HepG2 (cell line): ENCODE measurements around the gene SORL1-AS1.

Experiments
- CENPX ChIP-seq: sonication (generic); formaldehyde crosslinking; IDR thresholded peaks from 2 replicates; pipeline ENCODE4 v1.9.0; 2021; ENCODE audit warnings: mild to moderate bottlenecking, missing genetic modification reagents, moderate library complexity
- DBP ChIP-seq: sonication (generic); formaldehyde crosslinking; IDR thresholded peaks from 2 replicates; pipeline ENCODE4 v1.4.0; 2020; ENCODE audit warnings: missing genetic modification reagents; ENCODE audit errors: not compliant biosample characterization
- FOXK2 ChIP-seq: fragments of 450-650 bp; IDR thresholded peaks from 2 replicates; pipeline ENCODE4 v1.6.1; 2016
- FOXP1 ChIP-seq, 2 experiments: fragments of 450-650 bp in 1 of 2; IDR thresholded peaks; 2 replicates each; pipeline ENCODE4 v1.6.1; 2017 to 2018; ENCODE audit warnings: antibody characterized with exemption in 1 of 2
- GABPA ChIP-seq, 2 experiments: IDR thresholded peaks; 2 replicates each; pipeline ENCODE4 v1.6.1; 2011 to 2016; ENCODE audit warnings: low read depth in 2 of 2, low read length in 1 of 2, missing biosample characterization in 1 of 2, missing genetic modification characterization in 1 of 2
- GABPB1 ChIP-seq: IDR thresholded peaks from 2 replicates; pipeline ENCODE4 v1.6.1; 2016; ENCODE audit warnings: mild to moderate bottlenecking, missing genetic modification reagents, moderate library complexity, missing compliant biosample characterization
- HHEX ChIP-seq: IDR thresholded peaks from 2 replicates; pipeline ENCODE4 v1.6.1; 2016; ENCODE audit warnings: control low read depth
- IRX3 ChIP-seq: sonication (generic); formaldehyde crosslinking; IDR thresholded peaks from 2 replicates; pipeline ENCODE4 v1.8.1; 2023; ENCODE audit warnings: mild to moderate bottlenecking, low read depth, missing genetic modification reagents, borderline replicate concordance
- KAT7 ChIP-seq: IDR thresholded peaks from 2 replicates; pipeline ENCODE4 v1.6.1; 2018; ENCODE audit warnings: borderline replicate concordance, missing compliant biosample characterization
- KLF12 ChIP-seq: sonication (generic); formaldehyde crosslinking; IDR thresholded peaks from 2 replicates; pipeline ENCODE4 v1.4.0; 2020; ENCODE audit warnings: missing genetic modification reagents, borderline replicate concordance
- NFE2L1 ChIP-seq: sonication (generic); formaldehyde crosslinking; IDR thresholded peaks from 2 replicates; pipeline ENCODE4 v1.4.0; 2020; ENCODE audit warnings: missing genetic modification reagents, mild to moderate bottlenecking, borderline replicate concordance
- POLR2AphosphoS5 ChIP-seq: IDR thresholded peaks from 2 replicates; pipeline ENCODE4 v1.6.1; 2012; ENCODE audit warnings: low read depth, low read length
- RBAK ChIP-seq: sonication (generic); formaldehyde crosslinking; IDR thresholded peaks from 2 replicates; pipeline ENCODE4 v1.5.1; 2020; ENCODE audit warnings: mild to moderate bottlenecking, missing genetic modification reagents
- RFXANK ChIP-seq: IDR thresholded peaks from 2 replicates; pipeline ENCODE4 v1.6.1; 2016
- SNAI1 ChIP-seq: sonication (generic); formaldehyde crosslinking; IDR thresholded peaks from 2 replicates; pipeline ENCODE4 v1.5.0; 2020; ENCODE audit warnings: mild to moderate bottlenecking, missing genetic modification reagents, borderline replicate concordance
- SRSF9 ChIP-seq: fragments of 200-400 bp; formaldehyde crosslinking; IDR thresholded peaks from 2 replicates; pipeline ENCODE4 v1.6.1; 2018; ENCODE audit warnings: borderline replicate concordance, mild to moderate bottlenecking, low read depth, low read length; ENCODE audit not compliant: insufficient read depth, poor library complexity, severe bottlenecking
- SUZ12 ChIP-seq: fragments of 150-350 bp; IDR thresholded peaks from 2 replicates; pipeline ENCODE4 v1.6.1; 2014; ENCODE audit warnings: low read depth, low read length
- ZFP1 ChIP-seq: IDR thresholded peaks from 2 replicates; pipeline ENCODE4 v1.6.1; 2016
- ZNF12 ChIP-seq: sonication (generic); formaldehyde crosslinking; IDR thresholded peaks from 2 replicates; pipeline ENCODE4 v1.5.0; 2020; ENCODE audit warnings: missing genetic modification reagents
- ZNF138 ChIP-seq: sonication (generic); formaldehyde crosslinking; IDR thresholded peaks from 2 replicates; pipeline ENCODE4 v1.5.0; 2020; ENCODE audit warnings: mild to moderate bottlenecking, low read depth, missing genetic modification reagents
- ZNF337 ChIP-seq: sonication (generic); formaldehyde crosslinking; IDR thresholded peaks from 2 replicates; pipeline ENCODE4 v1.5.1; 2020; ENCODE audit warnings: missing genetic modification reagents, low read depth, mild to moderate bottlenecking, borderline replicate concordance
- ZNF512B ChIP-seq: sonication (generic); formaldehyde crosslinking; IDR thresholded peaks from 2 replicates; pipeline ENCODE4 v1.5.1; 2020; ENCODE audit warnings: missing genetic modification reagents, mild to moderate bottlenecking, borderline replicate concordance
- ZNF672 ChIP-seq: sonication (generic); formaldehyde crosslinking; IDR thresholded peaks from 2 replicates; pipeline ENCODE4 v1.8.1; 2022; ENCODE audit warnings: missing genetic modification reagents
- ZNF724P ChIP-seq: sonication (generic); formaldehyde crosslinking; IDR thresholded peaks from 2 replicates; pipeline ENCODE4 v1.8.0; 2022; ENCODE audit warnings: missing genetic modification reagents, borderline replicate concordance
- ZSCAN9 ChIP-seq: IDR thresholded peaks from 2 replicates; pipeline ENCODE4 v1.6.1; 2016; ENCODE audit warnings: borderline replicate concordance
- TF ChIP-seq, protein P1 (sequence below): sonication (generic); formaldehyde crosslinking; IDR thresholded peaks from 2 replicates; pipeline ENCODE4 v1.5.0; 2020; ENCODE audit warnings: missing genetic modification reagents
- TF ChIP-seq, protein P2 (sequence below): sonication (generic); formaldehyde crosslinking; IDR thresholded peaks from 2 replicates; pipeline ENCODE4 v1.8.1; 2023; ENCODE audit warnings: mild to moderate bottlenecking, inconsistent platforms, moderate library complexity, missing genetic modification reagents, borderline replicate concordance

The SORL1-AS1 gene

GRCh38 chr11:121459413-121460017 is 6.7 kb upstream of the SORL1-AS1 start (continued):
- TF ChIP-seq ZNF512B (CRISPR knock-in tag), result peak; percentile 97
- peak; percentile 76; the same call in 1 of the 2 replicates for TF ChIP-seq ZSCAN9 (CRISPR knock-in tag)
- TF ChIP-seq, protein P1, sequence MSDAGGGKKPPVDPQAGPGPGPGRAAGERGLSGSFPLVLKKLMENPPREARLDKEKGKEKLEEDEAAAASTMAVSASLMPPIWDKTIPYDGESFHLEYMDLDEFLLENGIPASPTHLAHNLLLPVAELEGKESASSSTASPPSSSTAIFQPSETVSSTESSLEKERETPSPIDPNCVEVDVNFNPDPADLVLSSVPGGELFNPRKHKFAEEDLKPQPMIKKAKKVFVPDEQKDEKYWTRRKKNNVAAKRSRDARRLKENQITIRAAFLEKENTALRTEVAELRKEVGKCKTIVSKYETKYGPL (CRISPR knock-in tag), result no peak
- TF ChIP-seq SRSF9, result no peak
- no peak for TF ChIP-seq NFE2L1 (CRISPR knock-in tag)
- TF ChIP-seq KLF12 (CRISPR knock-in tag), result no peak; the same call in 1 of the 2 replicates
- TF ChIP-seq ZNF337 (CRISPR knock-in tag), result peak; percentile 94; the same call in 1 of the 2 replicates
- TF ChIP-seq RBAK (CRISPR knock-in tag), result no peak
- TF ChIP-seq HHEX (CRISPR knock-in tag), result peak; percentile 90
- peak; percentile 61 for TF ChIP-seq POLR2AphosphoS5
- TF ChIP-seq DBP (CRISPR knock-in tag), result no peak
- TF ChIP-seq SNAI1, result 0 out of 2 replicates have a peak, but pooled peaks have one; percentile 36
- TF ChIP-seq KAT7, result peak; percentile 91
- TF ChIP-seq SUZ12, result no peak
- no peak for TF ChIP-seq CENPX
- no peak for TF ChIP-seq GABPA (IDR thresholded peaks at IDR 0.05; ENCODE audit: low read depth, low read length)
- peak; percentile 56; the same call in 1 of the 2 replicates for TF ChIP-seq GABPA (CRISPR knock-in tag; IDR thresholded peaks at IDR 0.05; ENCODE audit: low read depth)
- TF ChIP-seq RFXANK (CRISPR knock-in tag), result peak; percentile 92; the same call in 1 of the 2 replicates
- peak; percentile 90 for TF ChIP-seq ZFP1 (CRISPR knock-in tag)
- no peak for TF ChIP-seq ZNF672
- TF ChIP-seq GABPB1, result peak; percentile 64
- peak; percentile 75; the same call in 1 of the 2 replicates for TF ChIP-seq IRX3 (CRISPR knock-in tag)
- peak; percentile 92 for TF ChIP-seq FOXK2
- peak; percentile 83 for TF ChIP-seq FOXP1 (IDR thresholded peaks at IDR 0.05)
- TF ChIP-seq FOXP1 (CRISPR knock-in tag; IDR thresholded peaks at IDR 0.05), result peak; percentile 100
- TF ChIP-seq ZNF138 (CRISPR knock-in tag), result no peak
- peak; percentile 75; the same call in 1 of the 2 replicates for TF ChIP-seq ZNF12 (CRISPR knock-in tag)
- TF ChIP-seq, protein P2, sequence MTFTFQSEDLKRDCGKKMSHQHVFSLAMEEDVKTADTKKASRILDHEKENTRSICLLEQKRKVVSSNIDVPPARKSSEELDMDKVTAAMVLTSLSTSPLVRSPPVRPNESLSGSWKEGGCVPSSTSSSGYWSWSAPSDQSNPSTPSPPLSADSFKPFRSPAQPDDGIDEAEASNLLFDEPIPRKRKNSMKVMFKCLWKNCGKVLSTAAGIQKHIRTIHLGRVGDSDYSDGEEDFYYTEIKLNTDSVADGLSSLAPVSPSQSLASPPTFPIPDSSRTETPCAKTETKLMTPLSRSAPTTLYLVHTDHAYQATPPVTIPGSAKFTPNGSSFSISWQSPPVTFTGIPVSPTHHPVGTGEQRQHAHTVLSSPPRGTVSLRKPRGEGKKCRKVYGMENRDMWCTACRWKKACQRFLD, result no peak; the same call in 1 of the 2 replicates
- no peak for TF ChIP-seq ZNF724P (CRISPR knock-in tag)
